ENCODE measurements around the gene SUSD6. TPM values are rescaled to one million over a fixed set of nuclear protein-coding genes. Genes with fewer than 3 reads are reported as not detected.

The SUSD6 gene
- total RNA-seq, 1 experiment from 2014 or later, result 1.4 TPM

DNA sequence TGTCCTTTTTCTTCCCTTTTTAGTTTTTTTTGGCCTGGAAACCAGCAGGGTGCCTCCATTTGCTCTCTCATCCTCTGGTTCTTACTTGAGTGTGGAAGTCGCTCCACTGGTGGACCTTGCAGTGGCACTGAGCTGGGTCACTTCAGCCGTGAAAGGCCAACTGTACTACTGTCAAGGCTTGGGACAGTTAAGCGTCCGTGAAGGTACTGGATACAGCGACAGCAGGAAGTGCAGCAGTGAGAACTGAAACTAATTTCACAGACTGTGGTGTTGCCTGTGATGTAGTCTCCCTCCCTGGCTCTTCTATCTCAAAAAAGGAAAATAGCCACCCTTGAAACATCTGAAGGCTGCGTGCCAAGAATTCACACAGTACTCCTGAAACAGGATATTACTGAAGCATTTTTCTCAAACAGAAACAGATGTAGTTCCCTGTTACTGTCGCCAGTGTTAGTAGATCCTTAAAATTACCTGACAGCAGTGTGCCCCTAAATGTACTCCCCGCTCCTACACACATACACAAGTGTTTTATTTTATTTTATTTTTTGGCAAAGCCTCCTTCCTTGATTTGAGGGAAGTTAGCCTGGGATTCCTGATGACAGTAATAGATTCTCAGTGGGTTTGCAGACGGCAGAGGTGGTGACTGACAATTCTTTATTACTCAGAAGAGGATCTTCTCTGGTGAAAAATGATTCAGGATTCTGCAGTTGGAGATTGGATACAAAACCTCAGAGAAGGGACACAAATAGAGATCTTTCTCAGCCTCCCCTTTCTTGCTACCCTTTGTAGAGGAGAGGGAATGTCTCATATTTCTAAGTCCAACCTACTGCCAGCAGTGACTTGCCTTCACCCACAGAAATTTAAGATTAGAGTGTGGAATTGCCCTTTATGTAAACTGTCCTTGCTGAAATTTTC, 4.4 kb downstream of the SUSD6 start:
- in situ Hi-C loops (cut with HindIII; ENCODE audit: low sequenced_read_pairs), result no loop called here
- peak; percentile 73 for DNase-seq (ENCODE audit: low spot score)

DNA sequence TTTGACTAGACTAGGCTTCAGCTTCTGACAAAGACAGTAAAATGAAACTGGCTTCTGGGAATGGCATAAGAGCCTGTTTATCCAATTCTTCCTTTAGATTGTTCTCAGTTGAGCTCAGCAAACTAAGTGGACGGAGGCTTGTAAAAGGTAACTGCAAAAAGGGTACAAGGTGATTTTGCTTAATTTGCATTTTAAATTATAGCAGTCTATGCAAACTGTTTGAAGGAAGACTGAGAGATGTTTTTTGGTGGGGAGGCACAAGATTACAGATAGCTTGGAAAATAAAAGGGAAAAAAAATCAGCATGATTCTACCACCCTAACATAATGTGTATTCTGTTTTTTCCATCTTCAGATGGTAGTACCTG, 5.0 kb downstream of the SUSD6 start:
- DNase-seq (ENCODE audit: low spot score), result peak; percentile 41
- in situ Hi-C loops (cut with HindIII; ENCODE audit: low sequenced_read_pairs), result no loop called here

DNA sequence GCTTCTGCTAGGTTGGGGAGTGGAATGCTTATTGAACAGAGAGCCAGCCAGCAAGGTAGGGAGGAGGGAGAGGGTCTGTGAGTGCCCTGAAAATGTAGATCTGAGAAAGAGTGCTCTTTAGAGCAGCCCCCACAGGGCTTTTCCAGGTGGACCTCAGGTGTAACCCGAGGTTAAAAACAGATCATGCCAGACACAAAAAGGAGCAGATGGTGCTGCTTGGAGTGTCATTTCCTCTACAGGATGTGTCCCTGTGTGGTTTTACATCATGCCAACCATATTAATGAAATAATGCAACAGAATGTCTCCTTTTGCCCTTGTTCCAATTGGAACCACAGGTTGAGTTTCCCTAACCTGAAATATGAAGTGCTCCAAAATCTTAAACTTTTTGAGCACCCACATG, 6.4 kb downstream of the SUSD6 start:
- peak; percentile 96 for DNase-seq (ENCODE audit: low spot score)
- in situ Hi-C loops (cut with HindIII; ENCODE audit: low sequenced_read_pairs), result no loop called here

DNA sequence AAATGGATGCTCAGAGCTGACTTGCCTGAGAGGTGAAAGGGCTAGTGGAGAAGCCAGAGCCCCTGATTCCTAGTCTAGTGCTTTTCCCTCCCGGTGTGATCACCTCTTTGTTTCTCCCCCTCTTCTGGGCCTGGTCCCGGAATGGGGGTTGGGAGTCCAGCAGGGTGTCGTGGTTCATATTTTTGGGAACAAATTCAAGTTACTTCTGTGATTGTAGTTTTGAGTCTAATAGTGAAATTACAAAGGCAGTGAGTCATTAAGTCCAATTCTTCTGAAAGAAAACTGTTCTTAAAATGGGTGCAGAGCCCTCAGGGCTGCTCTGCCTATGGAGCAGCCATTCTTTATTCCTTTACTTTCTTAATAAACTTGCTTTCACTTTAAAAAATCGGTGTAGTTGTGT, 7.6 kb downstream of the SUSD6 start:
- in situ Hi-C loops (cut with HindIII; ENCODE audit: low sequenced_read_pairs), result no loop called here
- DNase-seq (ENCODE audit: low spot score), result peak; percentile 19

DNA sequence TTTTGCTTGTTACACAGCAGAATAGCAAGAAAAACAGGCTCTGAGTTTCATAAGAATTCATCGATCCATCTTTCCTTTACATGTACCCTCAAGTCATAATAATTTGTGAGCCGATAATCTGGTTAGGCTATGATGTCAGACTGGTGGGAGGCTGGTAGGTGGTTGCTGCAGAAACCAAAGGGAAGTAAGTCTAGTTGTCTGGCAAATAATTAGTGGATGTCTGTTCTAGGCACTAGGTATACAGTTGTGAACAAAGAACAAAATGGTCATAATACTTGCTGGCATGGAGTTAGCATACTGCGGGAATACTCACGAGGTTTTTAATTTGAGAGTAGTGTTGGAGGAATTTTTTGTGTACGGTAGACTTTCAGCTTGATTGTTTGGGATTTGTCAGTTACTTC, 8.8 kb downstream of the SUSD6 start:
- in situ Hi-C loops (cut with HindIII; ENCODE audit: low sequenced_read_pairs), result no loop called here
- peak; percentile 40 for DNase-seq (ENCODE audit: low spot score)

DNA sequence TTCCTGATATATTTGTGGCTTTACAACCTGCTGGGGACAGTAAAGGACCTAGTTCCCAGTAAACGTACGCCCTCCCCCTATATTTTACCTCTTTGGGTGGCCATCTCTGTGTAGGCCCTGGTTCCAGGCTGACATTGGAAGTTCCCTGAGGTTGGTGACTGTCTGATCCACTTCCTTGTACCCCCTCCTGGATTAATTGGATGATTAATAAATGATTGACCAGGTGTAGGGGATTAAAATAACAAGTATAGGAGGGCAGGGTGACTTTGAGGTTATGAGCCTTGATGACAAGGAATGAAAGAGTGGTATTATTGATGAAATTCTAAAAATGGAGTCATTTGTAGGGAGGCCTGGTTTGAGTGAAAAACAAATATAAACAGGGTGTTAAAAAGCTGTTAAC, 9.6 kb downstream of the SUSD6 start:
- no peak for DNase-seq (ENCODE audit: low spot score)
- in situ Hi-C loops (cut with HindIII; ENCODE audit: low sequenced_read_pairs), result no loop called here

DNA sequence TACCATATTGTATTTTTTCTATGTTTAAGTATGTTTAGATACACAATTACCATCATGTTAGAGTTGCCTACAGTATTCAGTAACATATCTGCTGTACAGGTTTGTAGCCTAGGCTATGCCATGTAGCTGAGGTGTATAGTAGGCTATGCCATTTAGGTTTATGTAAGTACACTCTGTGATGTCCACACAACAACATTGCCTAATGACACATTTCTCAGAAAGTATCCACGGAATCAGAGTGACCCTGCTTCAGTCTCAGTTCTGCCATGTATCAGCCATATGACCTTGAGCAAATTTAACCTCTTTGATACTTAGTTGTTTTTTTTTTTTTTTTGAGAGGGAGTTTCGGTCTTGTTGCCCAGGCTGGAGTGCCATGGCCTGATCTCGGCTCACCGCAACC, 12.7 kb downstream of the SUSD6 start:
- no peak for DNase-seq (ENCODE audit: low spot score)
- in situ Hi-C loops (cut with HindIII; ENCODE audit: low sequenced_read_pairs), result no loop called here

DNA sequence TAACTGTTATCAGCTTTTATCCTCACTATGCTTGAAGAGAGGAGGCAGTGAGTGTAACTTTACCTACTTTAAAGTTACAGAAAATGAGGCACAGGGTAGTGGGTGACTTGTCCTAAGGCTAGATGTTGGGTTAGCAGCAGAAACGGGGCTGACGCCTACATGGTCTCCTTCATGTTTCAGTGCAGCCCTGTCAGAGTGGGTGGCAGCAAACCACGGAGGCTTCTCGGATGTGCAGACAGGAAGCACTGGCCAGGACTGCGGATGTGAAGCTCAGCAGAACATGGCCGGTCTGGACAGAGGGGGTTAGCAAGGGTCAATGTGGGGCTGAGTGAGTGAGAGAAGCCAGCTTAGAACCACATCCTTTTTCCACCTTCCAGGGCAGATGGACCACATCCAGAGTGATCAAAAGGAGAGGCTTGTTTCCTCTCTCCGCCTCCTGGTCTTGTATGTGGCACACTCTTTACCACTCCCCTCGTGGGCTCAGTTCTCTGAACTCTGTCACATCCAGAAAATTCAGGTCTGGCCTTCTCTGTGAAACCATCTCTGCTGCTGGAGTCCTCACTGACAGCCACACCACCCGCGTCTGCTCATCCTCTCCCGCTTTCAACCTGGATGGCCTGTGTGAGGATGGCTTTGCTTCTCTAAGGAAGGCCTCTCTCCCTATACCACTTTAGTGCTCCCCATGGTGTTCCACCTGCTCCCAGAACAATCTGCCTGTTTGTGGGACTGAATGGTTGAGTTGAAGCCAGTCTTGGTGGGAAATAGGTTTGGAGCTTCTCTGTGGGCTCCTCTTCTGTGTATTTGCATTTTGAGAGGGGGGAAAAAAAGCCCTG, 14.1 kb downstream of the SUSD6 start:
- in situ Hi-C loops (cut with HindIII; ENCODE audit: low sequenced_read_pairs), result no loop called here
- DNase-seq (ENCODE audit: low spot score), result peak; percentile 80

DNA sequence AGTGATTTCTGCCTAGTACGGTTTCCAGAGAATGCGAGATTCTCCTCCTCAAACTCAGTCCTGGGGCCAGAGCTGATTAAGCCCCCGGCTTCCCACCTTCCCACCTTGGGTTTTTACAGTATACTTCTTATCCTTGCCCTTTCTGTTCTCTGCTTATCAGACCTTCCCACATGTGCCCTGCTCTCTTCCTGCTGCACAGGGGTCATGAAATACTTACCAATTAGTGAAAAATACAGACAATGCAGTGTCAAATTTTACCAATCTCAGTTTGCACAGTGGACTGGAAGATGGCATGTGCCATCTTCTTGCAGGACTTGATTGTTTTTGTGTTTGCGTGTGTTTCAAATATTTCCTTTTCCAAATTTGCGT, 14.7 kb downstream of the SUSD6 start:
- no peak for DNase-seq (ENCODE audit: low spot score)
- in situ Hi-C loops (cut with HindIII; ENCODE audit: low sequenced_read_pairs), result no loop called here

DNA sequence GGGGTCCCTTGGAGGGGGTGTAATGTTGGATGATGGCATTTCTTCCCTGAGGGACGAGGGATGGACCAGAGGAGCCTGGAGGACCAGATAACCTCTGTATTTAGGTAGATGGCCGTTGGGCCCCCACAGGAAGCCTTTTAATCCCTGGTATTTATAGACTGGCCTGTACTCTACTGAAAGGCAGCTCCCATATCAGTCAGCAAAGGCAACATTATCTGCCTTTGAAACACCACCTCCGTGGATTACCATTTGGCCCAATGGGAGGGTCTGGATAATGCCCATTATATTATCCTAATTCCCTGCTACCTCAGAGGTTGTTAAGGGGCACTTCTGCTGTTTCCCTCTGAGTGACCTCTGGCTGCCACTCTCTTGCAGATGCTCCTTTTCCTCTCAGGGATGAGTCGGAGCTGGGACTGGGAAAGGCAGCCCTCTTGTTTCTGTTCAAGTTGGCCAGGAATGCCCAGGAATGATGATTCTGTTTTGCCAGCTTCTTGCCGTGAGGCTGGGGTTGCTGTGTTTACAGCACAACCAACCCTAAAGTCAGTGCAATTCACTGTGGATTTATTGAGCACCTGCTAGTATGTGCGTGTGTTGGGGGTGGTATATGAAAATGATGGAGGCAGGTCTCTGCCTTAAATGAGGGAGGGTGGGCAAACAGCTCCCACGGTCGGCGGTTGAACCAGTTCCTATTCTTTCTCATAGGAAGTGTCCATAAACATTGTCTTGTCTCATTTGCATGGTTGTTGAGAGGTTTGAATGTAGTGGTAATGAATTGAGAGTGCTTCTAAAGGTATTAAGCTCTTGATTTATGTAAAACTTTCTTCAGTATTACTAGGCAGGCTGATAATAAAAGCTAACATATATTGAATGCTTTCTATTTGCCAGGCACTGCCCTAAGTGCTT, 18.1 kb downstream of the SUSD6 start:
- peak; percentile 51 for DNase-seq (ENCODE audit: low spot score)
- in situ Hi-C loops (cut with HindIII; ENCODE audit: low sequenced_read_pairs), result no loop called here

DNA sequence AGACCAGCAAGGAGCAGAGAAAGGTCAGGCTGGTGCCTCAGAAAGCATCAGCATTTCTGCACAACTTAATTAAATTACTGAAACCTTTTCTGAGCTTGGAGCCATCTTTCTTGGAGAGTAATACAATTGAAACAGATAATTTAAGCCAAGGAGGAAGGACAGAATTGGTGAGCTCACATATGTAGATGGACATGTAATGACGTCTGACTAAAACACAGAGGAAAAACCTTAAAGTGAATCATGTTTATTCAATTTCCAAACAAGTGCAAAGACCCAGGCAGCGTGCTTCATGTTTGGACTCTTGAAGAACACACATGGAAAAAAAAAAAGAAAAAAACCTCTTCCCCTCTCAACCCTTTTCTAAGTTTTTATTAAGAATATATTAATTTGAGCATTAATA, 19.0 kb downstream of the SUSD6 start:
- in situ Hi-C loops (cut with HindIII; ENCODE audit: low sequenced_read_pairs), result no loop called here
- peak; percentile 52 for DNase-seq (ENCODE audit: low spot score)

DNA sequence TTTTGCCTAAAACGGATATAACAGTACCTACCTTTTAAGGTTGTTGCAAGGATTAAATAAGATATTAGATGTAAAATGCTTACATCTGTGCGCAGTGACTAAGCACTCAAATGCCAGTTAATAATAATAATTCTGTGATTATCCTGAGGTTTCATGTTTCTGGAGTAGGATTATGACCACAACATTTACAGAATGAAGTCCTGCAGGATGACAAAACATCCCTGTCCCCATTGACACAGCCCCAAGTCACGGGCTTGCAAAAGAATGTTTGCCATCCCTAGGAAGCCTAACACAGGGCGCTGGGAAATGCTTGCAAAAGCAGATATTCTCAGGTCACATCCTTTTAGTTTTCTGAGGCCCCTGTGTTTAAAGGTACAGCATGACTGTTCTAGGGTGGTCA, 20.1 kb downstream of the SUSD6 start:
- DNase-seq (ENCODE audit: low spot score), result peak; percentile 26
- in situ Hi-C loops (cut with HindIII; ENCODE audit: low sequenced_read_pairs), result no loop called here

DNA sequence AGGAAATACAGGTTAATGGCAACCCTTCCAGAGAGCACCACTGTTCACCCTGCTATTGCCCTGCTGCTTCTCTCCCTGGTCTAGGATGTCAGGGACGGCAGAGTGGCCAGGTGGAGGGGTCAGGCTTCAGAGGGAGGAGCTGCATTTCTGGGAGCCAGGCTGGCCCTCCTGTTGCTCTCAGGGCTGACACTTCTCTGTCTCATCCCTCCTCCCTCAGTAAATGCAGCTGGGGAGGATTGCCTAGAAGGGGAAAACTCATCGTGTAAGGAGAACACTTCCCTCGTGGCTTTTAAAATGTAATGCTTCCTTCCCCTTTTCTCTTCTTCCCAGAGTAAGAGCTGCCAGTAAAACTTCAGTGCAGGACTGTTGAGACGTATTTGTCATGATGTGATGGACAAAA, 20.8 kb downstream of the SUSD6 start:
- DNase-seq (ENCODE audit: low spot score), result peak; percentile 71
- in situ Hi-C loops (cut with HindIII; ENCODE audit: low sequenced_read_pairs), result no loop called here

DNA sequence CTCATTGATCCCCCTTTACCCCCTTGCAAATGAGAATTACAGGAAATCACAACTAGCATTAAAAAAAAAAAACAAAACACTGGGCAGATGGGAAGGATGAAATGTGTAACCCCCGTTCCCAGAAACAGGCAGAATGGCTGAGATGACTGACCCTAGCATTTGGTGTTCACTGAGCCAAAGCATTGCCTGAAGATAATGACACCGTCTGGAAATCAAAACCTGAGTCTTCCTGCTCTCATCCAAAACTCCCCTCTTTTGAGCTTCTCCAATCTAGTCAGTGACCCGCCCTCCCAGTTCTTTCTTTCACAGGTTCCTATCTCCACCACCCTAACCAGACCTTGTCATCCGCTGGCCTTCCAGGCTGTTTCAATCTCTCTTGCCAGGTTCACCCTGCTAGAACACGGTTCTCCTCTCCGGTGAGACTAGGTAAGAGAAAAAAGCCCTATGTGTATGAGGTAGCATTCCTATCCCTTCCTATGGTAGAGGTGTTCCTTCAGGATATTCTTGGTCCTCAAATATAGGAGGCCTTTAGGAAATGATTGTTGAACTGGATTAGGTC, 21.3 kb downstream of the SUSD6 start:
- in situ Hi-C loops (cut with HindIII; ENCODE audit: low sequenced_read_pairs), result no loop called here

DNA sequence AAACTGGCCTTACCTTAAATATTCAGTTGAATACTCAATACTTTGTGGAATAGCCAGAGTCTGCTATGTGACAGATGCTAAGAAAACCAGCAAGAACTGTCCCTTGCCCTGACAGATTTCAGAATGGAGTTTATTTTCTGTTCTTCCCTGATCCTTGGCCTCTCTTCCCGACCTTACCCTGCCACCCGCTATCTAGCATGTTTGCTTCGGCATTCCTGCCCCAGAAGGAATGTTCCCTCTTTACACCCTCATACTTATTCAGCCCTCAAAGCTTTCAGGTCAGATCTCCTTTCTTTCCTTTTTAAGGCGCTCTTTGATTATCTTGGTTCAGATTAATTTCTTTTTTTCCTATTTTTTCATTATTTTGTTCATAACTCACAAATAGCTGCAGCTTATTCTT, 21.8 kb downstream of the SUSD6 start:
- DNase-seq (ENCODE audit: low spot score), result peak; percentile 12

More for the DNA sequence above, 21.3 kb downstream of the SUSD6 start:
- peak; percentile 53 for DNase-seq (ENCODE audit: low spot score)

DNA sequence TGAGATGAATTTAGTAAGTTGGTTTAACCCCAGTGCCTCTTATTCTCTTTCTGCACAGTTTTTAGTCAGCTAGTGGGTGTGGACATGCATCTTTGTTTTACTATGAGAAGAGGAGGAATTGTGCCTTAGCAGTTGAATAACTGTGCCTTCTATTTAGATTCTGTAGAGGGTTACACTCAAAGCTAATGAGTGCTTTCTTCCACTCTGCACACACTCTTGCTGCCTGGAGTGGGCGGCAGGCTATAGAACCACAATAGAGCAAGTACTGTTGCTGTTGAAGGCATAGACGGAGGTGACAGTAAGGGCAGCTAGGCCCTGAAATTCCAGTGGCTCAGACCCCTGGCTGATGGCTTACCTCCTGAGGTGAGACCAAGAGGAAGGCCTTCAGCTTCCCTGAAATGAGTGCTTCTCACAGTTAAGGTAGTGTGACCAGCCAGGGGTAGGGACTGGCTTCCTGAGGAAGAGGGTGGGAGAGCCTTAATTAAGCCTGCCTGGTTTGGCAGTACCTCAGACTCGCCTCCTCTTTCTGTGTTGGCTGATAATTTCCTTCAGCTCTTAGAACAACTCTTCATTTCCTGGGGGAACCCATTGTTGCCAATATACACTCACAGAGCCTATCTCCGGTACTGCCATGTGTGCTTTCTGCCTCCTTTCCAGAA, 24.7 kb downstream of the SUSD6 start:
- in situ Hi-C loops (cut with HindIII; ENCODE audit: low sequenced_read_pairs), result no loop called here
- peak; percentile 92 for DNase-seq (ENCODE audit: low spot score)

More for the DNA sequence above, 21.8 kb downstream of the SUSD6 start:
- in situ Hi-C loops (cut with HindIII; ENCODE audit: low sequenced_read_pairs), result no loop called here

DNA sequence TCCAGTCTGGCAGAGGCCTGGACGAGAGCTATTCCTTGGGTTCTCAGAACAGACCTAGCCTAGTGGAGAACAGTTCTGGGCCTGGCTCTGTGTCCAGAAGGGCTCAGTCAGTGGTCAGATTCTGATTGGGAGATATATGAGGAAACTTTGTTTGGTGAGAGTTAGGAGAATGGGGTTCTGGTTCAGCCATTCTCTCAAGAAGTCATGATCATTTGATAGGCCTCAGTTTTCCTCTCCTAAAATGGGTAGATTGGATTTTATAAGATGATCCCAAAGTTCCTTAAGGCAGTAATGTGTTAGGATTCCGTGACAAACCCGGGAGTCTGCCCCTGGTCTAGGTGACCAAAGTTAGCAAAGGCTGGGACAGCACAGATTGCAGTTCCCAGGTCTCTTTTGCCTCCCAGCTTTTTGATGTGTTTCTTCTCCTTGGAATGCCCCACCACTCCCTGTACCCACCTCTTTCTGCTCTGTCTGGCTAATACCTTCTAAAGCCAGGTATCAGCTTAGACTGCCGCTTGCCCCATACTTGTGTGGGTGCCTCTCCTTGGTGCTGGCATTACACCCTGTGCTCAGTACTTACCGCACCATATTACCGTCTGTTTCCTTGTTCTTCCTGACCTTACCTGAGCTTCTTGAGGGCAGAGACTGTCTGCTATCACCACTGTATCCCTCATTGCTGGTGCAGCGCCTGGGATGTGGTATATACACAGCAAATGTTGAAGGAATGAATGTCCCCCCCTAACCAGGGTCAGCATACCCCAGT, 25.5 kb downstream of the SUSD6 start:
- no peak for DNase-seq (ENCODE audit: low spot score)
- in situ Hi-C loops (cut with HindIII; ENCODE audit: low sequenced_read_pairs), result no loop called here

DNA sequence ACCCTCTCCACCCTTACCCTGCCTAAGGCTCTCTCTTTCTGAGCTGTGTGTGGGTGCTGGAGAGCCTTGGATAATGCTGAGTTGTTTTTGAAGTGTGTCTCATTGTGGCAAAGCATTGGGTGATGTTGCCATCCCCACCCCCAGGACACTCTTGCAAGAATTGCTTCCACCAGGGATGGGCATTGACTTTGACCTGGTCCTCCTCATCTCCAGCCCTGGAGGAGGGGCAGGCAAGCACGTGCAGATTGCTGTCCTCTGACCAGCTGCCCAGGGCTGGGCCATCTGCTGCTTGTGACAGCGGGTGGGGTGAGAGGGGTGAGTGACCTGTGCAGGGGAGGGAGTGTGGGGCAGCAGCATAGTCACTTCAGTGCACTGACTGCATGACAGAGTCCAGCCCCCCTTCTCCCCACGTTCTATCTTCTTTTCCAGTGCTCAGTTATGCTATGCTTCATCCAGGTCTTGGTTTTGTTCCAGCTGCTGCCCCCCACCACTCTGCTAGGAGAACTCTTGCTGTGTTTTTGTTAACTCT, 26.2 kb downstream of the SUSD6 start:
- DNase-seq (ENCODE audit: low spot score), result peak; percentile 83
- in situ Hi-C loops (cut with HindIII; ENCODE audit: low sequenced_read_pairs), result no loop called here

Data from G401 (cell line).